Measurements from ENCODE around the gene MAN1A2.
A peak's percentile ranks its signal among the peaks of the same experiment; 100 is the strongest.

MAN1A2 gene

DNA sequence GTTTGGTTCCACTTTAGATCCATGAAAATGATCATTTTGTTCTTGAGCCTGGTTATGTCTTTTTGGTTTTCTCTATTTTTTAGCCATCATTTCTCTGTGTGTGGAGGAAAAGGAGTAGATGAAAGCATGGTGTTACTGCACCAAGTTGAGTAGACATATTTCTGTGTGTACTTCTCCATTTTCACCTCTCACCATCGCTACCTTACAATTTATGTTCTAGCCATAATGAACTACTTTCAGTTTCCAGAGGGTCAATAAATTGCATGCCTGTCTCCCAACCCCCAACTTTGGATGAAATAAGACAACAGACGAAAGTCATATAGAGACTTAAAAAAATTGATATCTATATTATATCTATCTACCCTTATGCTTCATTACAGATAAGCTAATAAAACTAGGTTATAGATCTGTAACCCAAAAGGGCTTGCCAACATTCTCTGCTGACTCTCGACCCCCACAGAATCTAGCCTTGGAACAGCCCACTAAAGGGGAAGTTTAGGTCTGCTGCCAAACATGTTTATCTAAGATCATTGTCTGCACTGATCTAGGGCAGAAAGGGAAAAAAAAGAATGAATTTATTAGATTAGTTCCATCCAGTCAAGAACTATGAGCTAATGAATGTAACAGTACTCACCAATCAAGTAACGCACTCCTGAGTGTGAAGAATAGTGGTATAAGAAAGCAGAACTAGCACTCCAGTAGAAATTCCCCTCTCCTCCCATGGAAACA, 7.5 kb upstream of the MAN1A2 start:
- DNase-seq (ENCODE audit: low spot score) = no peak

DNA sequence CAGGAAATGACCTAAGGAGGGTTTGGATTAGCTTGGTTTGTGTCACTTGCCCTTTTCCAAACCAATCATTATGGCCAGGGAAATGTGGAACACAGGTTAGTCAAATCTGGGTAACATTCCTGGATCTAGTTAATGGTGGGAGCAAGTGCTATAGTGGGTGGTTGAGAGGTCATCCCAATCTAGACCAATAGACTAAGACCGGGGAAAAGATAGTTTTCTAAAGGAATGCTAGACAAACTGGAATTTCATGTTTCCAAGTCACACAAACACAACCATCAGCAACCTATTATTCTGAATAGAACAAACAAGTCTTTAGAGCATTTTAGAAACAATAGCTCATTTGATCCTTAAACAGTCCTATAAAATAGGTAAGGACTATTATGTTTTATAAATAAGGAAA, 4.3 kb upstream of the MAN1A2 start:
- no peak for DNase-seq (ENCODE audit: low spot score)

DNA sequence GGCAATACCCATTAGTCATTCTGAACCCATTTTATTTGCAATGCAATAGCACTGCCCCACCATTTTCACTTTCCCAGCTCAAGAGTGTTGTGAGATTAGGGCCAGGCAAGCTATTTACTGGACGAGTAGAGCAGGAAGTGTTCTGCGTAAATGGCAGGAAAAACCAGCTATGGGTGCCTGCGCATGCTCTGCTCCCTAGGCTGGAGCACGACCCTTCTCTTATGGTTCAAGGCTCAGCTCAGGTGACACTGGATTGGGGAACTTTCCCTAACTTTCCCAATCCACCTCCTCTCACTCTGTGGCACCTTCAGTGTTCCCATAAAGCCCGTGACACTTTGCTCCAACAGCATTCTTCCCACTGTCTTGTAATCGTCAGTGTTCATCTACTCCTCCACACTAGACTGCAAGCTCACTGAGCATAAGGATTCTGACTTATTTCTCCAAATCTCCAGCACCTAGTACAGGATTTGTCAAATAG, 3.6 kb upstream of the MAN1A2 start:
- no peak for DNase-seq (ENCODE audit: low spot score)

GRCh38 chr1:117364240-117364639, 3.0 kb upstream of the MAN1A2 start:
- DNase-seq (ENCODE audit: low spot score) = no peak

DNA sequence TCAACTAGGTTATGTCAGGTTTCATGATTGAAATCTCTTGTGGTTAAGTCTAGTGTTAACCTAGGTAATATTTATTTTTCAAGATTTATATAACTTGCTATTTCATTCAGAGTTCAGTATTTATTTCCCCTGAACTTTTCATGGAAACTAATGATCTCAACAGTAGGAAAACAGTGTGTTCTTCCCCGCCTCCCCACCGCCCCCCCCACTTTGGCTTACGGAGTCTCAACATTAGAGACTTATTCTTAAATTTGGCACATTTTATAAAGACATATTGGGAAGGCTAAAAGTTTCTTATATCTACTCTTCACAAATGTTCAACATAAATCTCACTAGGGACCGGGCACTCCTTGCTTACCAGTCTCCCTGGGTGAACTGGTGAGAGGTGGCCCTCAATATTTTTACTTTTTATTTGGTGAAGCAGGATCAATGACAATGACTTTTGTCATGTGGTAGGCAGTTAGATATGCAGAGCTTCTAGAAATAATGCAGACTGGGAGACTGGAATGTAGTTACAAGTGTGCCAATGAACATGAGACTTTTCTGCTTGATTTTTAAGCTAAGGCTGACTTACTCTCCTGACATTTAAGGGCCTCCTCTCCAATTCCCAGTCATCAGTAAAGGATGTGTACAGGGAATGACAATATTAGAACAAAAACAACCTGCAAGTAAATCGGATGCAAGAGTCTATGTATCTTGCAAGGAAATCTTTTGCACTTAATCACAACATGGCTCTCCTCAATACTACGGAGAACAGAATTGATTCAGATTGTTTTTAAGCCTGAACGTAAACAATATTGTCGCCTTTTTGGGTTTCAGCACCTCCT, 1.7 kb upstream of the MAN1A2 start:
- peak; percentile 14 for DNase-seq (ENCODE audit: low spot score)

- peak; percentile 99 for DNase-seq (ENCODE audit: low spot score)
Observed at GRCh38 chr1:117366177-117367045, 838 bp upstream of the MAN1A2 start.

GRCh38 chr1:117368116-117369108, 1.2 kb downstream of the MAN1A2 start:
- no peak for DNase-seq (ENCODE audit: low spot score)

DNA sequence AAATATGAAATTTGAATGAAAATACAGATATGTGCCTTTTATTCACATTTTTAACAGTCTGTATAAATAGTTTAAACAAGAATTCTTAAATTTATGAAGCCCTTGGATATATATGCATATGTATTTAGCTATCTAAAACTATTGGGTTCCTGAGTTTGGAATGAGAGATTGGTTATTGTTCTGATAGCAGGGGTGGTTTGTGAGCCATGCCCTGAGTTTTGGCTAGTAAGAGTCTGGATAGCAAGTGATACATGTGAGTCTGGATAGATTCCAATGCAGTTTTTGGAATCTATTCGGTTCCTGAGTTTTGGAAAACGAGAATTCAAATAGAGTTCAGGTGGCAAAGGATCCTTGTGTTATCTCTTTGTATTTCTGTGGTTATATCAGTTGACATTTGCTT, 2.8 kb downstream of the MAN1A2 start:
- DNase-seq (ENCODE audit: low spot score) = no peak

- no peak for DNase-seq (ENCODE audit: low spot score)
Observed at GRCh38 chr1:117370509-117370908, 3.3 kb downstream of the MAN1A2 start.

GRCh38 chr1:117371441-117372151, 4.3 kb downstream of the MAN1A2 start:
- DNase-seq (ENCODE audit: low spot score) = peak; percentile 35

GRCh38 chr1:117372863-117373412, 5.7 kb downstream of the MAN1A2 start:
- DNase-seq (ENCODE audit: low spot score) = no peak

DNA sequence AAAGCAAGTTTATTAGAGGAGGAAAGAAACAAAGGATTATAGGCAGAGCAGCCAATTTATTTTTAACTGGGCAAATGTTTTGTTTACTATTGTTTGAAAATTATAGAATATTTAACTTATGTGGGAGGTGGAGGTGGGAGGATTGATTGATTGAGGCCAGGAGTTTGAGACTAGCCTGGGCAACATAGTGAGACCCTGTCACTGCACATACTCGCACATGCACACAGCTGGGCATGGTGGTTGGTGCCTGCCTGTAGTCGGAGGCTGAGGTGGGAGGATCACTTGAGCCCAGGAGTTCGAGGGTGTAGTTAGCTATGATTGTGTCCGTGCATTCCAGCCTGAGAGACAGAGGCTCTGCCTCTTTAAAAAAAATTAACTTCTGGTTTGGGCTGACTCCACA, 6.7 kb downstream of the MAN1A2 start:
- DNase-seq (ENCODE audit: low spot score) = no peak

GRCh38 chr1:117375327-117375726, 8.1 kb downstream of the MAN1A2 start:
- DNase-seq (ENCODE audit: low spot score) = no peak

DNA sequence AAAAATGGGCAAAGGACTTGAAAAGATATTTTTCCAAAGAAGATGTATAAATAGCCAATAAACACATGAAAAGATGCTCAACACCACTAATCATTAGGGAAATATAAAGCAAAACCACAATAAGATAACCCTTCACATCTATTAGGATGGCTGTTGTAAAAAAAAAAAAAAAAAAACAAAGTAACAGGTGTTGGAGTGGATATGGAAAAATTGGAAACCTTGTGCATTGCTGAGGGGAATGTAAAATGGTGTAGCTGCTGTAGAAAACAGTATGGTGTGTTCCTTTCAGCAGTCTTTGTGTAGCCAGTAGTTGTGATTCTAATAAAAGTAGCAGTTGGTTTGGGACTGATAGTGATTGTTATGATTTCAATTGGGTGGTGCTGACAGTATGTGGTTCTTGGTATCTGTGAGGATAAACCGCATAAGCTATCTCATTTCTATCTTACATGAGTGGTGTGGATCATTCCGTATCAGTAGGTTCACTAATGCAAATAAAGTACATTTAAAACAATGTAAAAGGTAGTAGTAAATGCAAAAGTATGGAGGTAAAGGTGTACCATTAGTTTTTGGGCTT, 19.9 kb downstream of the MAN1A2 start:
- no peak for DNase-seq (ENCODE audit: low spot score)

DNA sequence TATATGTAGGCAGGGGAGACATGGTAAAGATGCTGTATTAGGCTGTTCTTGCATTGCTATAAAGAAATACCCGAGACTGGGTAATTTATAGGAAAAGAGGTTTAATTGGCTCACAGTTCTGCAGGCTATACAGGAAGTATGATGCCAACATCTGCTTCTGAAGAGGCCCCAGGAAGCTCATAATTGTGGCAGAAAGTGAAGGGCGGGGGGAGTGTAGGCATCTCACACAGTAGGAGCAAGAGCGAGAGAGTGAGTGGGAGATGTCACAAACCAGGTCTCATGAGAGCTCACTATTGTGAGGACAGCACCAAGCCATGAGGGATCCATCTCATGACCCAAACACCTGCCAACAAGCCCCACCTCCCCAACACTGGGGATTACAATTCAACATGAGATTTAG, 21.1 kb downstream of the MAN1A2 start:
- no peak for DNase-seq (ENCODE audit: low spot score)

DNA sequence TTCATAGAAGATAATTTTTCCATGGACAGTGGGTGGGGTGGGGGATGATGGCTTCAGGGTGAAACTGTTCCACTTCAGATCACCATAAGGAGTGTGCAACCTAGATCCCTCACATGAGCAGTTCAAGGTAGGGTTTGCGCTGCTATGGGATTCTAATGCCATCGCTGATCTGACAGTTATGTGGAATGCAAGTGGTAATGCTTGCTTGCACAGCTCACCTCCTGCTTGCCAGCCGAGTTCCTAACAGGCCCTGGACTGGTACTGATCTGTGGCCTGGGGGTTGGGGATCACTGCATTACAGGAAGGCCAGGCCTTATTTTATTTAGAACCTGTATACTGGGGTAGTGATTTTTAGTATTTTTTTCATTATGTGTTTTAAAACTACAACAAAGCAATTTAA, 22.0 kb downstream of the MAN1A2 start:
- DNase-seq (ENCODE audit: low spot score) = no peak

DNA sequence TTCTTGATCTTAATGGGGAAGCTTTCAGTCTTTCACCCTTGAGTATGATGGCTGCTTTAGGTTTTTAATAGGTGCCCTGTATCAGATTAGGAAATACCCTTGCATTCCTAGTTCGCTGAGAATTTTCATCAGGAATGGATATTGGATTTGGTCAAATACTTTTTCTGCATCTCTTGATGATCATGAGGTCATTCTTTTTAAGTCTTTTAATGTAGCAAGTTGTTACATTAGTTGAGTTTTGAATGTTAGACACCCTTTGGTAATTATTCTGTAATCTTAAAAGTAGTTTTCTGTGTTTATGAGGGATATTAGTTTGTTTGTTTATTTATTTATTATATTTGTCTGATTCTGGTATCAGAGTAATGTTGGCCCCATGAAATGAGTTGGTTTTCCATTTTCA, 22.5 kb downstream of the MAN1A2 start:
- no peak for DNase-seq (ENCODE audit: low spot score)

- peak; percentile 9 for DNase-seq (ENCODE audit: low spot score)
Observed at GRCh38 chr1:117392771-117393170, 25.5 kb downstream of the MAN1A2 start.

DNA sequence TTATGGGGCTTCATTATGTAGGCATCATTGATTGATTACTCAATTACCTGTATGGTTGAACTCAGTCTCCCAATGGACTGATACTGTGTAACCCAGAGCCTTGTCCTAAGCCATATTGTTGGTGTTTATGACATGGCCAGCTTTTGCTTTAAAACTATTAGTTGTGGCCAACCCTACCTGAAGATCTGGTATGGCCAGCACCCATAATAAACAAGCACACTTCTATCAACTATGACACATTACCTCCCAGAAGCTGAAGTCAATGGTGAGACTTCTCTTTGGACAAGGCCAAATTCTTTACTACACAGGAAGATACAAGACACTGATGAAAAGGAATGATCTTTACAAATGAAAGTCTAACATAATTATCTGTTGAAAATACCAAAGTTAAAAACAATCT, 28.8 kb downstream of the MAN1A2 start:
- no peak for DNase-seq (ENCODE audit: low spot score)

DNA sequence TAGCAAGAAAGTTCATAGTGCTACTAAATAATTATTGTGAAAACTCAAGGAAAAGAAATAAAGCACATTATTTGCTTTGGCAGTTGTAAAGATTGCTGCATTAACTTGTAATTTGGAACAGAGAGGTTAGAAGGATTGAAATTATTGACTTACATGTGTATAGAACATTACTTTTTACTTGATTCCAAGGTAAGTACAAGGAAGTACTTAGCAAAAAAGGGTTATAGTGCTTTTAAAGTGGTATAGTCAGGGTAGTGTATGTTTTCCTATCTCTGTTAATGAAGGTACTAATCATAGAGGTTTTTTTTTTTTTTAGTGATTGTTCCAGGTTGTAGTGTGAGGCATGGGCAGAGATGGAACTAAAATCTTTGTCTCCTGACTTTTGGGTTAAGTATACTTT, 29.4 kb downstream of the MAN1A2 start:
- no peak for DNase-seq (ENCODE audit: low spot score)

All from AG20443 (cell line).